ENCODE measurements around the gene MAPK7. TPM values are rescaled to one million over a fixed set of nuclear protein-coding genes. Genes with fewer than 3 reads are reported as not detected.

MAPK7 gene
- 24.9 and 36.8 TPM in 2 replicates for total RNA-seq

DNA sequence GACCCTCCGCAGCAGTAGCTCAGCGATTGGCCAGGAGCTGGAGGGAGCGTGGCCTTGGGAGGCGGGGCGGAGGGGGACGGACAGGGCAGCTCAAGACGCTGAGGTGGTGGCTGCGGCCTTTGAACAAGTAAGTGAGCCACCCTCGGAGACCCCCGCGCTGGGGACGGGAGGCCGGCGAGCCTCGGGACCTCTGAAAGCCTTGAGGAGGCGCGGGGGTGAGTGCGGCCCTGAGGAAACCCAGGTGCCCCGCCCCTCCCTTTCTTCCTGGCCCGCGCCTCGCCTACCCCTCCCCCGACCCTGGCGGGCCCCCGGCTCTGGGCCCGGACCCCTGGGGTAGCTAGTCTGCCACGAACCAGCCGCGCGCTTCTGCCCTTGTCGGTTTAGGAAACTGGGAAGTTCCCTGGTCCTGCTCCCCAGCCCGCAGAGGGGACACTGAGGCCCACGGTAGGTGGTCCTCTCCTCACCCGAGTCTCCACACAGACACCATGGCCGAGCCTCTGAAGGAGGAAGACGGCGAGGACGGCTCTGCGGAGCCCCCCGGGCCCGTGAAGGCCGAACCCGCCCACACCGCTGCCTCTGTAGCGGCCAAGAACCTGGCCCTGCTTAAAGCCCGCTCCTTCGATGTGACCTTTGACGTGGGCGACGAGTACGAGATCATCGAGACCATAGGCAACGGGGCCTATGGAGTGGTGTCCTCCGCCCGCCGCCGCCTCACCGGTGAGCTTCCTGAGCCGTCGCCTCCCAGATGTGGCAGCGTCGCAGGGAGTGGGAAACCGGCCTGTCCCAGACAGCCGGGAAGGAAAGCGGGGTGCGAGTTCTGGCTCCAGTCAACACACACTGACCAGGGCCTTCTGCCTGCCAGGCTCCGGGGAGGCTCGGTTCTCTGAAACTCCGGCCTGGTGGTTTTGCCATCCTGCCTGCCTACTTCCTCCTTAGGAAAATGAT is at the start of gene MAPK7:
MAPK7 (plus strand) TSS at position 83 of the 945 bp plus-strand sequence; CDS start at position 486, 403 bp downstream.
- DNase-seq (ENCODE audit: extremely low read depth, low read depth, low spot score): no peak

GRCh38 chr17:19329136-19329535 is 49.2 kb upstream of the MAPK7 start:
- no peak for DNase-seq (ENCODE audit: extremely low read depth, low read depth, low spot score)

DNA sequence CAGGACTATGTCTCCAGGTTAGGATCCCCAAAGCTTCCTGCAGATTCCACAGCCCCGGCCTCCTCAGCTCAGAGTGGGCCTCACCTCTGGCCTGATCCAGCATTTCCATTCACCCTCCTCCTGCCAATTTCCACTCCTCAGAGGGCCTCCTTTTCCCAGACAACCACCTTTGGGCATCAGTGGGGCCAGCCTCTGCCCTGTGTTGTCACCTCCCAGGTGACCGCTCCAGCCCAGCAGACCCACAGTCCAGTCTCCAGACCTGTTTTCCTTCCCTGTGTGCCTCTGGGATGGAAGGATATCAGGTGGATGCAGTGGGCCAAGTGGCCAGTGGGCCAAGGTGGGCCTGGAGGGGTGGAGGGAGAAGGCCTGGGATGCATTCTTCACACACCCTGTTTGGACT is 48.5 kb upstream of the MAPK7 start:
- DNase-seq (ENCODE audit: extremely low read depth, low read depth, low spot score): no peak

DNA sequence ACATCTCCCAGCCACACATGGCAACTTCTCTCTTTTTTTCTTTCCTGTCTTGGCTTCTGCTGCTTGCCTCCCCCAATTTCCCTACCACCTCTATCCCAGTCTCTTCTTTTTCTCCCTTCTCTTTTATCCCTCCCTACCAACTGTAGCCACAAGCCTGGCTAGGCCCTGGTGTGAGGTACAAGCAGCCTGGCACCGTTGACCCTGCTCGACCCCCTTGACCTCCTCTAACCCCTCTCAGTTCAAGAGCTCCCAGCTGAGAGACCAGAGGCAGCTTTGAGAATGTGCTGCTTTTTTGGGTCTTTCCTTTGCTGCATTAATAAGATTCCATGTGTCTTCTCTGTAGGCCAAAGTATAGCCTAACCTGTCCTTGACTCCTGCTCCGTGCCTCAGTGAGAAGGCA is 48.0 kb upstream of the MAPK7 start:
- DNase-seq (ENCODE audit: extremely low read depth, low read depth, low spot score): no peak

GRCh38 chr17:19331134-19331533 is 47.2 kb upstream of the MAPK7 start:
- DNase-seq (ENCODE audit: extremely low read depth, low read depth, low spot score): no peak

DNA sequence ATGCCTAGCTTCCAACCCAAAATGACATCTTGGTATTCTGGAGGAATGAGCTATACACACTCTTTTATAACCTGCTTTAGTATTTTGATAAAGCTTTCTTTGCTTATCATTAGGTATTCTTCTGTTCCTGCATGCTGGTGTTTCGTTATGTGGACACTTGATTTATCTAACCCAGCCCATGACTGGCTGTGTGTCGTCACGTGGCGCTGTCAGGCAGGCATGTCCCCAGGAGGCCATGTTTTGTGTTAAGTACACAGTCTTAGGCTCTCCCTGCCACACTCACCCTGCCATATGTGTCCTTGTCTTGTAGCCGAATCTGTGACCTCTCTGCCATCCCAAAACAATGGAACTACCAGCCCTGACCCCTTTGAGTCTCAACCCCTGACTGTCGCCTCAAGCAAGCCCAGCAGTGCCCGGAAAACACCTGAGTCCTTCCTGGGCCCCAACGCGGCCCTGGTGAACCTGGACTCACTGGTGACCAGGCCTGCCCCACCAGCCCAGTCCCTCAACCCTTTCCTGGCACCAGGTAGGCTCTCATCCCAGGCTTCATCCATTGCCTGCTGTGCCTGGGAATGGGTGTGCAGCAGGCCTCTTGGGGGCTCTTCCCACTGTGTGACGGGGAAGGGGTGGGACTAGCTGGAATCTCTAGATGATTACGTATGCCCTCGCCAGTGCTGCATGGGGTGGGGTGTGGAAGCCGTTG is 46.6 kb upstream of the MAPK7 start:
- no peak for DNase-seq (ENCODE audit: extremely low read depth, low read depth, low spot score)

DNA sequence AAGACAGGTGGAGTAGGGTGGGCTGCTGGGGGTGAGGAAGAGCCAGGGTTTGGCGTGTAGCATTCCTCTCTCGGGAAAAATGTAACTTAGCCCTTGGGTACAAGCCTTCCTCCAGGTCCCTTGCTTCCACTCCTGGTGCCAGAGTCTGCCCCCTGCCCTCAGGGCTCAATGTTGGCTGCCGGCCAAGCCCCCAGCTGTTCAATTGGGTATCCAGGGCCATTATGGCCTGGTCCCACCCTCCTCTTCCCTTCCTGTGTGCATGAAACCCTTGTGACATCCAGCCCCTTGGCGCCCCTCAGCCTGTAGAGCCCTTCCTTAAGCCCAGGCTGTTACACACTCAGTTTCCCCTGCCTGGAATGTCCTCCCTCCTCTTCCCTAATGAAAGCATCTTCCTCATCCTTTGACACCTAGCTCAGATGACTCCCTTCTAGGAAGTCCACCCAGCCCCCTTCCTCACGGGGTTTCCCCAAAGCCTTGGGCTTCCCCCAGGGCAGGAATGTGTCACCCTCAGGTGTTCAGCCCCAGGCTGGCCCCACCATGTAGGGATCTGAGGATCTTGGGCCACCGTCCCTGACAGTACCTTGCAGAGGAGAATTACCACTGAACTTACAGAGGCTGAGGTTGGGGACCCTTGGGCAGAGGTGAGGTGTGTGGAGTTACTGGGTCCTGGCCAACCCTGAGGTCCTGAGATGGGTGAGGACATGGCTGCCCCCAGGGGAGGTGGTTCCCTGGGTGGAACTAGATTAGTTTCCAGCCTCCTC is 45.7 kb upstream of the MAPK7 start:
- DNase-seq (ENCODE audit: extremely low read depth, low read depth, low spot score): no peak

- DNase-seq (ENCODE audit: extremely low read depth, low read depth, low spot score): no peak
Measured at GRCh38 chr17:19333132-19333440, 45.2 kb upstream of the MAPK7 start.

DNA sequence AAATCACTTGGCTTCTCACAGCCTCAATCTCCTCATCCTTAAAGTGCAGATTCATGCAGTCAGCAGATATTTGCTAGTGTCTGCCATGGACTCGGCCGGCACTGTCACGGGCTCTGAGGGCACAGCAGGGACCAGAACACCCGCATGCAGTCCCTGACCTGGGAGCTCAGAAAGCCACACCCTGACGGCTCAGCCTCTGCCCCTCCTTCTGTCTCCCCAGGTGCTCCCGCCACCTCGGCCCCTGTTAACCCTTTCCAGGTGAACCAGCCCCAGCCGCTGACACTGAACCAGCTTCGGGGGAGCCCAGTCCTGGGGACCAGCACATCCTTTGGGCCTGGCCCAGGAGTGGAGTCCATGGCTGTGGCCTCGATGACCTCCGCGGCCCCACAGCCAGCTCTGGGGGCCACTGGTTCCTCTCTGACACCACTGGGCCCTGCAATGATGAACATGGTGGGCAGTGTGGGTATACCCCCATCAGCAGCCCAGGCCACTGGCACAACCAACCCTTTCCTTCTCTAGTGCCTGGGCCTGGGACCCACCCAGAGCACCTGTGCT is 44.5 kb upstream of the MAPK7 start:
- DNase-seq (ENCODE audit: extremely low read depth, low read depth, low spot score): no peak

DNA sequence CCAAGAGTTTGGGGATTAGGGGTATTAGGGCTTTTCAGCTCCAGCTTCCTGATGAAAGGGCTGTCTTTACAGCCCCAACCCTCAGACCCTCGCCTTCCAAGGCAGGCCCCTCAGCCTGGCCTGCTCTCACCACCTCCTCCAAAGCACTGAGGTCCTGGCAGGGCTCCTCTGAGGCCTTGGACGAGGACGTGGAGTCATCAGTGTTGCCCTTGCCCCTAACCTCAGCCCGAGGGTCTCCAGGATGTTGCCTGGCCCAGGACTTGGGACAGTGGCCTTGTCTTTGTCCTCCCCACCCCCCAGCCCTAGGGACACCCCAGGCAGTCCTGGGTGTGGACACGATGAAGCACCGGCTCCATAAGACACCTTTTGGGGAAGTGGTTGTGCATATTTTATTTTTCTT is 44.0 kb upstream of the MAPK7 start:
- no peak for DNase-seq (ENCODE audit: extremely low read depth, low read depth, low spot score)

DNA sequence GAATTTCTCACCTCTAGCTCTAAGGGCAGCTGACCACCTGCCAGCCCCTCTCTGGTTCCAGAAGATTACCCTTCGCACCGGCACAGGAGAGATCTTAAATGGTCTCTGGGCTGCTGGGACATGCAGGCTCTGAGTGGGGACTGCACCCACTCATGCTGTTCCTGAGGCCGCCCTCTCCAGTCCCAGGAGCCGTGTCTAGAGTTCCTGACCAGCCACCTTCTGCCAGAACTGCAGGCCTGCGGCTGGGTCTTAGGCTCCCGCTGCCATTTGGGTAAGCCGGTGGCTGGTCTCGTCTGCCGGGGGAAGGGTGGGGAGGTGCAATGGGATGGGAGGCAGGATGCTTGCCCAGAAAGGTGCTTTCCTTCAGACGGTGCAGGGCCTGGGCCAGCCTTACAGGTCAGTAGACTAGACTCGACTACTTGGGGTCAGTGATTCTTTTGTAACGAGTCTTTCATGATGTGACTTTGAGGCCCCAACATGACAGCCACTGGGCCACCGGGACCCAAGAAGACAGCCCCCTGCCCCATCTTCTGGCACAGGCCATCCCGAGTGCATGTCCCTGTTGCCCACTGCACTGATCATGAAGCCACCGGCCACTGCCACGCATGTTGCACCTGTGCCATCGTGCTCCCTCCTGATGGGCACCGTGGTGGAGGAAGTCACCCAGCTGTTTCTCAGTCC is 42.2 kb upstream of the MAPK7 start:
- DNase-seq (ENCODE audit: extremely low read depth, low read depth, low spot score): no peak

- no peak for DNase-seq (ENCODE audit: extremely low read depth, low read depth, low spot score)
Measured at GRCh38 chr17:19336938-19337711, 41.2 kb upstream of the MAPK7 start.

DNA sequence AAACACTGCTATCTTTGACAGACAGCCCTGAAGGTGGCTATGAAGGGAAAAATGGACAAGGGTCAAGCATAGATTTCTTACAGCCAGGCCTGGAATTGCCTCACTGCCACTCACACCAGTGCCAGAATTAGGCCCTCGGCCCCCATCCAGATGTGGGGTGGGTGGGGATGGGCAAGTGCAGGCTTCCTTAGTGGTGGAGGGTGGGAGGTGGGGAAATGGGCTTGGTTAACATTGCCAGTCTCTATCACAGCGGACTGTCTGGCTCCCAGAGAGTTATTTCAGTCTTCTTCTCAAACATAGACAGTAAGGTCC is 40.6 kb upstream of the MAPK7 start:
- no peak for DNase-seq (ENCODE audit: extremely low read depth, low read depth, low spot score)

- no peak for DNase-seq (ENCODE audit: extremely low read depth, low read depth, low spot score)
Measured at GRCh38 chr17:19338031-19338990, 40.0 kb upstream of the MAPK7 start.

GRCh38 chr17:19339341-19339815 is 38.9 kb upstream of the MAPK7 start:
- DNase-seq (ENCODE audit: extremely low read depth, low read depth, low spot score): no peak

DNA sequence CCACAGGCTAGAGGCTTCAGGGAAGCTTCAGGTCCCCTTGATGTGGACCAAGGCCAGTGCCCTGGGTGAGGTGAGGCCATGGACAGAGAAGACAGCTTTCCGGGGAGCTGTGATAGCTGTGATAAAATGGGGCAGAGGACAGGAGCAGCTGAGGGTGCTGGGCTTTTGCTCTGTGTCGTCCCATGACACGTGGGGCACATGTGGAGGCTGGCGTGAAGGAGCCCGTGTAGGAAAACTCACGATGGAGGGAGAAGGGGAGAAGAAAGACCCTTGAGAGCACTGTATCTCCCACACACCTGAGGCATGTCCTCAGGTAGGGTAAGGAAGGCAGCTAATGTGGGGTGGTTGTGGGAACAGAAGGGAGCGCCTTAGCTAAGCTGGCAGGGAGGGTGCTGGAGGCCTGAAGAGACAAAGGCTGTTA is 37.1 kb upstream of the MAPK7 start:
- no peak for DNase-seq (ENCODE audit: extremely low read depth, low read depth, low spot score)

DNA sequence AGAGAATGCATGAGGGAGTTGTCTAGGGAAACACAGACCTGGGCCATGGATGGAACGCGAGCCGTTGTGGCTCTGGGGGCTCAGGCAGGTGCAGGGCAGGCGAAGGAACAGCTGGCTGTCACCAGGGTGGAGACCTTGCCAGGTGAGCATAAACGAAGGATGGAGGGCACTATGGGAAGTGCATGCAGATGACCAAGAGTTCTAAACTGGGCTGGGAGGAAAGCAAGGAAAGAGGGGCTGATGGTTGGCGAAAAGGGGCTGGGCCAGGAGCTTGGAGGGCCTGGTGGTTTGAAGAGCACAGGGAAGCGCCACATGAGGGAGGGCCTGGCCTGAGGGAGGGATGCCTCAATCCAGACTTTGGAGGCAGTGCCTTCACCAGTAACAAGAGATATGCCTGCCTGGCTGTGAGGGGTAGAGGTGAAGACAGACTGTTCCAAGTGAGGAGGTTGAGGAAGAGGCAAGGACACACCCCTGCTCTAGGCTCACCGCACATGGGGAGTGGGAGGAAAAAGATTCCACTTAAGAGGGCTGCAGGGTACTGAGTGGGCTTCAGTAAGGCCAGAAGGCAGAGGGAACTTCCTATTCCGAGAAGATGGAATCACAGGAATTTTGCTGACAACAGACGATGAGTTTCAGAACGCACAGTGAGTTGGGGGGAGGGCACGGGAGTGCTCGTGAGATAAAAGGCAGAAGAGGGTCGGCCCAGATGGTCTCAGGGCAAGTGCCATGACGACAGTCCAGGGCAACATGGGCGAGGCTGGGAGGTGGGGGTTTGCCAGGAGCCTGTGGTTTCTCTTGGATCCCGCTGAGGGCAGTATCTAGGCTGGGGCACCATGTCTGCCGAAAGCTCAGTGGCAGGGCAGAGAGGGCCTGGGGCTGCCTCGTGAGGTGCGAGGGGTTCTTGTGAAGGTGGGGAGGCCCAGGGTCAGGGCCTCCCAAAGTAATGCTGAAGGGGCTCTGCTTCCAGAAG is 36.4 kb upstream of the MAPK7 start:
- no peak for DNase-seq (ENCODE audit: extremely low read depth, low read depth, low spot score)
